HG03354 (cell line): ENCODE data around the gene IFI44L.

ENCODE experiments used
- ATAC-seq: cut with Tn5 transposase; IDR thresholded peaks from one replicate; pipeline ENCODE4 v1.9.1; 2021; ENCODE audit warnings: mild to moderate bottlenecking; ENCODE audit not compliant: unreplicated experiment, poor library complexity, severe bottlenecking

IFI44L gene

DNA sequence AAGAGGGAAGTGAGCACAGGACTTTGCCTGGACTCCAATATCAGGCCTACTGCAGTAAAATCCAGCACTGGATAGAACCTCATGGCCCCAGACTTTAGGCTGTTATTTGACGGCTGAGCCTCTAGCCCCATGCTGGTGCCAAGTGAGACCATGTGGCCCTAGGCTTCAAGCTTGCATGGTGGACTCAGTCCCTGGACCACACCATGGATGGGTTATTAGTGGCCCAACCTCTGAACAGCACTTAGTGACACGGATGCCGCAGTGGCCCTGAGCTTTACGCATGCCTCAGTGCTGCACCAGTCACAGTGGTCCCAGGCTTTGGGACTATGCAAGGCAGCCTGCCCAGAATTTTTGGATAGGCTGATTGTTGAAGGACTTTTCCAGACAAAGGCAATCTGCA, 13.0 kb downstream of the IFI44L start:
- no peak for ATAC-seq

DNA sequence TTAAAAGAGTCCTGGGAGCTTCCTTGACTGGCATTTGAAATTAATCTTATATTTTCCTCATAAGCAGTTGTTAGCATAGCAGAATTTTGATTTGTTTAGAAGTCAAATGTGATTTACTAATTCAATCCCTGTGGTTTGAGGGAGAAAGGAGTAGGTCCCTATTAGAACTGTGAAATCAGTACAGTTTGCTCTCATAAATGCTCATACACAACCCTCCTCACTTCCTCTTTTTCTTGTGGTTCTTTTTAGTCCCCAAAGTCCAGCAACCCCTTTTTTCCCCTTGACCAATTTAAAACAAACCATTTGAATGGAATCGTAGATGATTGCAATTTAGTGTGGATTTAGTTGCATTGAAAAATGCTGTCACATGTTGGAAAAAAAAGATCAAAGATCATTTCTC, 20.2 kb downstream of the IFI44L start:
- ATAC-seq, result peak; percentile 47

DNA sequence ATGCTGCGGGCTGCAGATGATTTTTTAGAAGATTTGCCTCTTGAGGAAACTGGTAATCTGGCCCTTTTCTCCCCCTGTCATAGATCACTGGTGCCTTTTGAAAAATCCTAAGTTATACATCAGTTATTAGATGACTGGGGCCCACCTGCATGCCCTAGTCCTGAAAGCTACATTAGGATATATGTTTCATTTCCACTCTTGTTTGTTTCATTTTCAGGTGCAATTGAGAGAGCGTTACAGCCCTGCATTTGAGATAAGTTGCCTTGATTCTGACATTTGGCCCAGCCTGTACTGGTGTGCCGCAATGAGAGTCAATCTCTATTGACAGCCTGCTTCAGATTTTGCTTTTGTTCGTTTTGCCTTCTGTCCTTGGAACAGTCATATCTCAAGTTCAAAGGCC, 21.3 kb downstream of the IFI44L start:
- ATAC-seq, result no peak

DNA sequence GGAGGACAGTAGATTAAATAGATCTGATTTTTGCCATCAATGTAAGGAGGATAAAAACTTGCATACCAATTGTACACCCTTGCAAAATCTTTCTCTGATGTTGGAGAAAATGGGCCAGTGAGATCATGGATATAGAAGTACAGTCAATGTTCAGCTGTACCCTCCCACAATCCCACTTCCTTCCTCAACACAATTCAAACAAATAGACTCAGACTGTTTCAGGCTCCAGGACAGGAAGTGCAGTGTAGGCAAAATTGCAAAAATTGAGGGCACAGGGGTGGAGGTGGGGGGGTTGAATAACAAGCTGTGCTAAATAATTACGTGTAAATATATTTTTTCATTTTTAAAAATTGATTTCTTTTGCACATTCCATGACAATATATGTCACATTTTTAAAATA, 25.5 kb downstream of the IFI44L start:
- ATAC-seq, result no peak

DNA sequence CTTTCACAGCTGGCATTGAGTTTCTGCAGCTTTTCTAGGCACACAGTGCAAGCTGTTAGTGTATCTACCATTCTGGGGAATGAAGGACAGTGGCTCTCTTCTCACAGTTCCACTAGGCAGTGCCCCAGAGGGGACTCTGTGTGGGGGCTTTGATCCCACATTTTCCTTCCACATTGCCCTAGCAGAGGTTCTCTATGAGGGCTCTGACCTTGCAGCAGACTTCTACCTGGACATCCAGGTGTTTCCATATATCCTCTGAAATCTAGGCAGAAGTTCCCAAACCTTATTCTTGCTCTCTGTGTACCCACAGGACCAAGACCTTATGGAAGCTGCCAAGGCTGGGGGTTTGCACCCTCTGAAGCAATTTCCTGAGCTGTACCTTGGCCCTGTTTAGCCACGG, 27.0 kb downstream of the IFI44L start:
- no peak for ATAC-seq

DNA sequence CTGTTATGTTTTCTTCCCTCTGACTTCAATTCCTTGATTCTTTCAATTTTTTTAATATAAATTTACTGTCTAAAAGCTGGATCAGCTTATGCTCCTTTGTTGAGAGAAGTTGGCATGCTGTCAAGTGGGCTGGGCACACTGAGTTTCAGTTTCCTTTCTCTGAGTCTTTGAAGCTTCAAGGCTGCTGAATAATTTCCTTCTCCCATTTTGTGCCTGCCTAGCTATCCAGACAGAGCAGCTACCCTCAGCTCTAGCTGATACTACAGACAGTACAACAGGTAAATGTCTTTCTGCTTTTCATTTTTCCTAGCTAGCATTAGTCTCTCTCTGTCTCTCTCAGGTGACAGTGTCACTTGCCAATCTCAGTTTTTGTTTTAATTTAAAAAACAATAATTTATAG, 29.4 kb downstream of the IFI44L start, which contains the start of gene IFI44:
TSS of gene IFI44 (plus strand) at position 204 of the 400 bp plus-strand sequence. CDS start 365 bp downstream, outside the sequence.
- peak; percentile 90 for ATAC-seq

DNA sequence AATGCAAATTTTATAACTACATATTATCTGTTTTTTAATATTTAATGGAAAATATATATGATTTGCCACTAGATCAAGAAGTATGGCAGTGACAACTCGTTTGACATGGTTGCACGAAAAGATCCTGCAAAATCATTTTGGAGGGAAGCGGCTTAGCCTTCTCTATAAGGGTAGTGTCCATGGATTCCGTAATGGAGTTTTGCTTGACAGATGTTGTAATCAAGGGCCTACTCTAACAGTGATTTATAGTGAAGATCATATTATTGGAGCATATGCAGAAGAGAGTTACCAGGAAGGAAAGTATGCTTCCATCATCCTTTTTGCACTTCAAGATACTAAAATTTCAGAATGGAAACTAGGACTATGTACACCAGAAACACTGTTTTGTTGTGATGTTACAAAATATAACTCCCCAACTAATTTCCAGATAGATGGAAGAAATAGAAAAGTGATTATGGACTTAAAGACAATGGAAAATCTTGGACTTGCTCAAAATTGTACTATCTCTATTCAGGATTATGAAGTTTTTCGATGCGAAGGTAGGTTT, 29.9 kb downstream of the IFI44L start:
- ATAC-seq, result peak; percentile 26

DNA sequence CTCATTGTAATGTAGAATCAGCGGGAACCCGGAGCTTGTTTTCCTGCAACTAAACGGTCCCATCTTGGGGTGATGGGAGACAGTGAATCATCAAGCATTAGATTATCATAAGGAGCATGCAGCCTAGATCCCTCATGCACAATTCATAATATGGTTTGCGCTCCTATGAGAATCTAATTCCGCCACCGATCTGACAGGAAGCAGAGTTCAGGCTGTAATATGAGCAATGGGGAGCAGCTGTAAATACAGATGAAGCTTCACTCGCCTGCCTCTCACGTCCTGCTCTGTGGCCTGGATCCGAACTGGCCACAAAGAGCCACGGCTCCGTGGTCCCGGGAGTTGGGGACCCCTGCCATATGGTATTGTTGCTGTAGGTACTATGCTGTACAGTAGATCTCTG, 31.0 kb downstream of the IFI44L start:
- peak; percentile 29 for ATAC-seq

DNA sequence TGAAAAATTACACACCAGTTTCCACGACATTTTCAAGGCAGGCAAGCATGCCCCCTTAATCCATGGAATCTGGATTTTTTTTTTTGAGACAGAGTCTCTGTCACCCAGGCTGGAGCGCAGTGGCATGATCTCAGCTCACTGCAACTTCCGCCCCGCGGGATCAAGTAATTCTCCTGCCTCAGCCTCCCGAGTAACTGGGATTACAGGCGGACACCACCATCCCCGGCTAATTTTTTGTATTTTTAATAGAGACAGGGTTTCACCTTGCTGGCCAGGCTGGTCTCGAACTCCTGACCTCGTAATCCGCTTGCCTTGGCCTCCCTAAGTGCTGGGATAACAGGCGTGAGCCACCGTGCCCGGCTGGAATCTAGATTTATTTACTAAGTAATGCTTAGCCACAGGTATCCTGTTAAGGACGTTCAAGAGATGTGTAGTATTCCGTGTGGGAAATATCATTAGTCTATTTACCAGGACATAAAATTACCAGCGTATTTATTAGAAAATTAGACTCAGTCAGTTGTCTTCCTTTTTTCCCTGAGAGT, 31.8 kb downstream of the IFI44L start:
- ATAC-seq, result no peak

DNA sequence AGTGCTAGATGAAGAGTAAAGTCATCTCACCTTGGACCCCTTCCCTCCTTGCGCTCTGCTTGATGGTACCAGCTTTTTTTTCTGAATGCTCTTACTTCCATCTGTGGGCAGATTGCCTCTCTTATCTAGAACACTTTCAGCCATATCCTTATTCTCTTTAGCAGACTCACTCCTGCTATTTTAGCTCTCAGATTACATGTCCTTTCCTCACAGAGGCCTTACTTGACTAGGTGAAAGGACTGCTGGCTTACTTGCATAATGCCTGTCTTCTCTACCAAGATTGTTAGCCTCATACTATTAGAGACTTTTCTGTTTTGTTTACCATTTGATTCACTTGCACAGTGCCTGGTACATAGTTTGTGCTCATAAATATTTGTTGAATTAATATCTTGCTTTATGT, 38.7 kb downstream of the IFI44L start:
- no peak for ATAC-seq

DNA sequence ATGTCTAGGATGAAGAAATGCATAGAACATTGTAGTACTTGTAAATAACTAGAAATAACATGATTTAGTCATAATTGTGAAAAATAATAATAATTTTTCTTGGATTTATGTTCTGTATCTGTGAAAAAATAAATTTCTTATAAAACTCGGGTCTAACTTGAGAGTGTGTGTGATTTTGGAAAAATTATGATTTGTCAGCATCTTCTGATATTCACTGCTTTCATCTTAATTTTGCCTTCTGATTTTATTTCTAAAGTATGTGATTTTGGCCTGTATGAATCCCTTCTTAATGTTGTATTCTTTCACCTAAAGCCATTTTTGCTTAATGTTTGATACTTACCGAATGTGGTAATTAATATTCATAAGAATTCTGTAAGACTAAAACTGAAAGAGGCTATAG, 43.7 kb downstream of the IFI44L start:
- ATAC-seq, result no peak

DNA sequence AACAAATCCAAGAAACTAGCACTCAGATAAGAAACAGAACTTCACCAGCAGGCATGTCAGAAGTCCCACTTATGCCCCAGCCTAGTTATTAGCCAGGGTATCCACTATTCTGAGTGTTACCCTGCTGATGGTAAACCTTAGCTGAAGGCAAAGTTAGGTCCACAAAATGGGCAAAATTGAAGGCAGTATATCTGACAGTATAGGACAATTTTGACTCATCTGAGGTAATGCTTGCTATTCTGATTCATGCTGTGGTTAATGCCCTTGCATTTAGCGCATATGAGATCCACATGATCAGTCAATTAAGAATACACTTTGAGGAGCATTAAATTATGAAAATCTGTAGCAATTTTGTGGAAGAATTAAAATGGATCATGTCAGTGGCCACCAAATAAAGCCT, 44.5 kb downstream of the IFI44L start:
- ATAC-seq, result no peak

DNA sequence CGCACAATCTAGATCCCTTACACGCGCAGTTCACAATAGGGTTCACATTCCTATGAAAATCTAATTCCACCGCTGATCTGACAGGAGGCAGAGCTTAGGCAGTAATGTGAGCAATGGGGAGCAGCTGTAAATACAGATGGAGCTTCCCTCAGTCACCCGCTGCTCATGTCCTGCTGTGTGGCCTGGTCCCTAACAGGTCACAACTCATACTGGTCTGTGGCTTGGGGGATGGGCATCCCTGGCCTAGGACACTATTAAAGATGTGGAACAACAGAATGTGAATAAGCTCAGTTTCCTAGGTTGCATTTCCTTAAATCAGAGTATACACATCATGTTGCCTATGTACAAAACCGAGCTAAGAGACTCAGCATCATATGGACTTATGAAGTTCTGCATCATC, 45.6 kb downstream of the IFI44L start:
- no peak for ATAC-seq

DNA sequence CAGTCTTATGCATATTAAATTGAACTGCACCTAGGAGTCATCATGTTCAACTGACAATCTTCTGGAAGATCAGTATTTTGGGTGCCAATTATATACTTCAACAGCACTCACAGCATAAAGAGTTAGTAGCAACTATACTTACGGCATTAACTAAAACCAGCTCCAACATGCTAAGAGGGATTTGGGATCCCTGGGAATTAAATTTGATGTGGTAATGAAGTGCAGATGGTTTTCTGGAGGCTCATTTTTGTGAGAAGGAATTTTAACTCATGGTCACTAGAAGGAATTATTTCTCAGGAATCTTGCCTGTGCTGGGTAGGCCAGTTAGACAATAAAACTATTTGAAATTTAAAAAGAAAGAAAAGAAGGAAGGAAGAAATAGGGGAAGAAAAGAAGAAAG, 47.7 kb downstream of the IFI44L start:
- ATAC-seq, result no peak

DNA sequence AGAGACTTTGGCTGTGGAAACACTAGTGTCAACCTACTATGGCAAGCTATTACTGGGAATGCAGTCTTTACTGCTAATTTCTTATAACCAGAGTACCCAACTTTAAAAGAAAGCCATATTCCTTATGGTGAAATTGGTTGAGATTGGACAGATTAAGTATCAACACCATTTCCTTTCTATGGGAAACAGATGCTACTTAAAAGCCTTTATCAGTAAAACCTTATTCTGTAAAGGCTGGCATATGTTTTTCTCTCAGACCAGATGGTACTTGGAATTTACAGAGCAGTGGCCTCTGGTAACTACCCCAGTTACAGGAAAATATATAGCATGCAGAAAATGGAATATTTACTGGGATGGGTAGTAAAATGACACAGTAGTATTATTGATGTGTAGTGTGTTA, 48.2 kb downstream of the IFI44L start:
- no peak for ATAC-seq

DNA sequence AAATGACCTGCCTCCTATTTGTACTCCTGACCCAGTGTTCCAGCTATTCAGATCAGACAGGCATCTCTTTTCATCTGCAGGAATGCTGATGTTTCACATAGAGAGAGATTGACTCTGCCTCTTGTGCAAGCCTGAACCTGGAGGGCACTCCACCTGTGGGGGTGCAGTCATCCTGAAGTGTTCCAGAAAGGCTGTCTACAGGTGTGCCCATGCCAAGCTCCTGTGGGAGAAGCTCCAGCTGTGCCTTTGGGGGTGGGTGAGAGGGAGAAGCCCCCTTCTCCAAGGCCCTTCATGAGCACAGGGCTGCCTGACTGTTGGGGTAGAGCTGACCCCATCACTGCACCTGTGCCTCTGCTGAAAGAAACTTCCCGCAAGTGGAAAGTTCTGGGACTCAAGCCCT, 52.2 kb downstream of the IFI44L start:
- no peak for ATAC-seq

DNA sequence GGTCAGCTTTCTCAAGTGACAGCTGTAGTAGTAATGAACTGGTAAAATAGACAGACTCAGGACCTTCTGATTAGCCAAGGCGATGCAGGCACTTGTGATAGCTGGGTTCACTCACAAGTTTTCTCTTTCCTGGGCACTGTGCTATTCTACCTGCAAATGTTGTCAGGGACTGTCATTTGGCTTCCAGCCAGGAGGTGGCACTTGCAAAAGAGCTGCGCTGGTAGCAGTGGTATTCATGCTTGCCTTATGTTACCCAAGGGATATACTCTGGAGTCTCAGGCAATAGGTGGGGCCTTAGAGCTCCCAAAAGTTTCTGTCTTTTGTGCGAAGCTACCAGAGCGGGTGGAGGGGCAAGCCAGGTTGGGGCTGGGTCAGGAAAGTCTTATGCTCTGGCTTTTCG, 52.9 kb downstream of the IFI44L start:
- ATAC-seq, result peak; percentile 51

DNA sequence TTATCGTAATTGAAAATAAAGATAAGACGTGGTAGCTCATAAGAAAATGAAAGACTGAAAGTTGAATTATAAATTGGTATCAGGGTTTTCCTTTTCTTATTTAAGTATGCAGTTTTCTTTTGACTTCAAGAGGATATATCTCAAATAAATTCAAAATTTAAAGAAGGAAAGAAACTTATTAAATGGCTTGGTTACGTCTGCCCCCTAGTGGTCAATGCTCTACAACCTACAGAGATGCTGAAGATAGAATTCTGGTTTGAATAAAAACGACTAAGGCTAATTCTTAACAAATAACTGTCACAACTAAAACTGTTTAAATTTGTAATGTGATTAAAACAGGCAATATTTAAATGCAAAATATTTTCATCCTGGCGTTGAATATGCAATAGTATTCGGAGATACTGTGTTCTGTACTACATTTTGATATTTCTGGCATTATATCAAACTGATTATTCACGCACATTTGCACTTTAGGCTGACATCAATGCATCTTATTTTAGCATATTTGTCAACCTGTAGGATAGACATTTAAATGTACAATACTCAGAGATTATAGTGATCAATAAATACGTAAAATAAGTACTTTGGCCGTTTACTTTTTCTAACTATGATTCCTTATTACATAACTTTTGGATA, 56.2 kb downstream of the IFI44L start:
- peak; percentile 29 for ATAC-seq

DNA sequence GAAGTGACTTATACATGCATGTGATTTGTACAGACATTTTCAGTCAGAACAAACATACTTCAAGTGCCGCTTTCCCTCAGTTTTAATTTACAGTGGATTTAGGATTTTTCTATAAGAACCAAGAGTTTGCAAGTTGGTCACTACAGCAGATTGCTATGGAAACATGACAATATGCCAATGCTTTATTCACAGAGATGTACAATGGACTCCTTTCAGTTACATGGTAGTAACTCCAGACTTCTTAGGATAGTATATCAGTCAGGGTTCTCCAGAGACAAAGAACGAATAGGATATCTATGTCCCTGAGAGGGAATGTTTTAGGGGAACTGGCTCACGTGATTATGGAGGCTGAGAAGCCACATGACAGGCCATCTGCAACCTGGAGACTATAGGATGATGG, 56.7 kb downstream of the IFI44L start:
- no peak for ATAC-seq

DNA sequence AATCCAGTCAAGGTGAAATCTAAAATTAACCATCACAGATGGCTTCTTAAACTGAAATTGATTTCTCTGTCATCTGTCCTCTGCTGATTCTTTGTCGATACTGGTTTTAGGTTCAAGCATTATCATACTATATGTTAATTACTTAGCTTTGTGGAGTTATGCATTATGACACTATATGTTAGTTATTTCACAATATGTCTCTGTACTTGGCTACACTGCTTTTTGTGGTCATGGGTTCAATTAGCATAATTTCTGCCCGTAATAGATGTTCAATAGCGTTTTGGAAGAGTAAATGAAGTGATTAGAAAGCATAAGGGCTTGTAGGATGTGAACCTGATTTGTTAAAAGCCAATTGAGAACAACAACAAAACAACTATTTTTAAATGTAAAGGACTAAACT, 57.5 kb downstream of the IFI44L start:
- ATAC-seq, result no peak

DNA sequence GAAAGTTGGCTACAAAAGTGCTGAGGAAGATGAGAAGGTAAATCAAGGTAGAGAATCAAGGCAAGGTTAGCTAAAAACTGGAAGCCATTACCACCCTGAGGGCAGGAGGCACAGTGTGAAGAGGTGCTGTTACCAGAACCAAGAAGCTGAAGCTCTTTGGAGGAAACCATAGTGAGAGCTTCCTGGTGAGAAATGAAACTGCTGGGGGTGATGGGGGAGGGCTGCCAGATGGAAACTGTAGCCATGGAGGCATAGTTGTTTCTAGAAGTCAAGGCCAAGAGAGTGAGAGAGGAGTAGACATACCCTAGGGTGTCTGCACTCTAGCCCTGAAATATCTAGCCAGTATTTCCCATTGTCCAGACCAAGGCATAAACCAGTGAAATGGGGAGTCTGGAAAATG, 58.1 kb downstream of the IFI44L start:
- peak; percentile 87 for ATAC-seq

DNA sequence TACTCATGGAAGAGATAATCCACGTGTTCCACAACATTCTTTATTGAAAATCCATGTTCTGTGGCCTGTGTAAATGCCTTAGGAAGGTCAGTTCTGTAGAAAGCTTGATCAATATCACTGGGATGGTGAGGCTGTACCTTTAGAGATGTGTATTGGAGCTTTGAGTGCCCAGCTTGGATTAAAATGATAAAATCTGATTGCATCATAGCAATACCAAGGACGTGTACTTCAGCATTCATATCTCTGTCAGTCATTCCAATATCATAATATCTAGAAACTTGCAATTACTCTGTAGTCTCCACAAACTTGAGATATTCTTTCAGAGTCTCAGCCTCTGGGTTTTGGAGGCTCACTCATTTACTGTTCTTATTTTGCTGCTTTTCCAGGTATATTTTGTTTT, 61.0 kb downstream of the IFI44L start:
- no peak for ATAC-seq
